Measurements from ENCODE around the gene SCUBE3.

Gene SCUBE3

DNA sequence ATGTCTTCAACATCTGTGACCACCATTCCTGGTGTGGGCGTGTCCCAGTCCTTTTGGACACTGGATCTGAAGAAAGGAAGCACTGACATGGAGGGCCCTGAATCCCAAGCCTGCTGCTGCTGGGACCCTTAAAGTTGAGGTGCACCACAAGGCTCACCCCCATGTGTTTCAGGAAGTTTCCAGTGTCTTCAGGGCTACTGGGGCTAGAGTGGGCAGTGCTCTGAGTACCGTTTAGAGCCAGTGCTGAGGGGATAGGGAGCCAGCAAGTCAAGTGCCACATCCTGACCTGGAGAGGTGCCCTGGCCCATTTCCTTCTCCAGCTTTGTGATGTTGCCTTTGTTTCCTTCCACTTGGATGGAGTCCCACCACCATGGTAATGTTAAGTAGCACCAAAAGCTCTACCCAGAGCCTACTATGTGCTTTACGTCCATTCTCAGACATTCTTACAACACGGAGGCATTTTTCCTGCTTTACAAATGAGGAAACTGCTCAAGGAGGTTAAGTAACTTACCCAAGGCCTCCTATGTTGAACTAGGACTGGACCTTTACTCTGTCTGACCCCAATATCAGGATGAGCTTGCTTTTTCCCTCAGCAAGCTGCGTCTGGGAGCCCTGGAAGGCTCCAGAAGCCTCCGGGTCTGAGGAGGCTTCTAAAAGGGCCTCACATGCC is 83.3 kb downstream of the SCUBE3 start:
- Histone ChIP-seq H3K4me3 (peak overlapping the region; percentile 65), H3K27ac (peak overlapping the region in 1 of 2 donors; percentile 62)
- TF ChIP-seq, protein P1, sequence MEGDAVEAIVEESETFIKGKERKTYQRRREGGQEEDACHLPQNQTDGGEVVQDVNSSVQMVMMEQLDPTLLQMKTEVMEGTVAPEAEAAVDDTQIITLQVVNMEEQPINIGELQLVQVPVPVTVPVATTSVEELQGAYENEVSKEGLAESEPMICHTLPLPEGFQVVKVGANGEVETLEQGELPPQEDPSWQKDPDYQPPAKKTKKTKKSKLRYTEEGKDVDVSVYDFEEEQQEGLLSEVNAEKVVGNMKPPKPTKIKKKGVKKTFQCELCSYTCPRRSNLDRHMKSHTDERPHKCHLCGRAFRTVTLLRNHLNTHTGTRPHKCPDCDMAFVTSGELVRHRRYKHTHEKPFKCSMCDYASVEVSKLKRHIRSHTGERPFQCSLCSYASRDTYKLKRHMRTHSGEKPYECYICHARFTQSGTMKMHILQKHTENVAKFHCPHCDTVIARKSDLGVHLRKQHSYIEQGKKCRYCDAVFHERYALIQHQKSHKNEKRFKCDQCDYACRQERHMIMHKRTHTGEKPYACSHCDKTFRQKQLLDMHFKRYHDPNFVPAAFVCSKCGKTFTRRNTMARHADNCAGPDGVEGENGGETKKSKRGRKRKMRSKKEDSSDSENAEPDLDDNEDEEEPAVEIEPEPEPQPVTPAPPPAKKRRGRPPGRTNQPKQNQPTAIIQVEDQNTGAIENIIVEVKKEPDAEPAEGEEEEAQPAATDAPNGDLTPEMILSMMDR (IDR thresholded peaks at IDR 0.05): no peak
- DNase-seq (ENCODE audit: low spot score): no peak

DNA sequence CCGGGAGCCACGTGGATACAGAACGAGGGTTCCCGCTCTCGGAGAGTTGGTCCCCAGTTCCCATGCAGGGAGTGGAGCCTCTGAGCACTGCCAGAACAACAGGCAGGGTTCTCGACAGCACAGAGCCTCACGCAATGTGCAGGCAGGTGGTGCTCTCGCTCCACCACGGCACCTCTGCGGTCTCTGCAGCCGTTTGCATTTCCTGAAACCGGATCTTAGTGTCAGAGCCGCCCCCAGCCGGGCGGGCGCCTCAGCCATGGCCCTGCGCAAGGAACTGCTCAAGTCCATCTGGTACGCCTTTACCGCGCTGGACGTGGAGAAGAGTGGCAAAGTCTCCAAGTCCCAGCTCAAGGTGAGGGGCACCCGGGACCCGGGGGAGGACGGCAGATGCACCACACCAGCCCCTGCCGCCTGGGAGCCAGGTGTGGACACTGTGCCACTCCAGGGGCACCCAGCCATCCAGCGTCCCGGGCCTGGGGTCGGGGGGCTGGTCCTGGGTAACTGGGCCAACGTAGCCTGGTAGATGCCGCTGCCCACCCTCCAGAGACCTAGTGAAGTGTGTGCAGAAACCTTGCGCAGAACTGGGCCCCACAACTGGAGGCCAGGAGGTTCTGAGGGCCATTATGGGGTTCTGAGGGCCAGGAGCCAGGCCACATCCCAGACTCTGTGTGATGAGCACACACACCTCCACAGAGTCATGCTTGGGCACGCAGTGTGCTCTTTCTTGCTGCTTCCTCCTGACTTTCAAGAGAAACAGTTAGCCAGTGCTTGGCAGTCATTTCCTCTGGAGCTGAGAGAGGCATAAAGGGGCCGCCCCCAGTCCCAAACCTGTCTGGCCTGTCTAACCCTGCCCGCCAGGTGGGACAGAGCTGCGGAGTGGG is 84.1 kb downstream of the SCUBE3 start, which contains the start of gene DEF6:
DEF6 (plus strand) TSS at position 218 of the 881 bp plus-strand sequence; CDS start at position 257, 39 bp downstream.
- H3K4me3 ChIP-seq: peak within 1 kb of the TSS; percentile 65
- H3K27ac ChIP-seq: peak within 1 kb of the TSS in 1 of 2 donors; percentile 62
- no peak for DNase-seq (ENCODE audit: low spot score)
- TF ChIP-seq, protein P1 (IDR thresholded peaks at IDR 0.05): peak; percentile 12

DNA sequence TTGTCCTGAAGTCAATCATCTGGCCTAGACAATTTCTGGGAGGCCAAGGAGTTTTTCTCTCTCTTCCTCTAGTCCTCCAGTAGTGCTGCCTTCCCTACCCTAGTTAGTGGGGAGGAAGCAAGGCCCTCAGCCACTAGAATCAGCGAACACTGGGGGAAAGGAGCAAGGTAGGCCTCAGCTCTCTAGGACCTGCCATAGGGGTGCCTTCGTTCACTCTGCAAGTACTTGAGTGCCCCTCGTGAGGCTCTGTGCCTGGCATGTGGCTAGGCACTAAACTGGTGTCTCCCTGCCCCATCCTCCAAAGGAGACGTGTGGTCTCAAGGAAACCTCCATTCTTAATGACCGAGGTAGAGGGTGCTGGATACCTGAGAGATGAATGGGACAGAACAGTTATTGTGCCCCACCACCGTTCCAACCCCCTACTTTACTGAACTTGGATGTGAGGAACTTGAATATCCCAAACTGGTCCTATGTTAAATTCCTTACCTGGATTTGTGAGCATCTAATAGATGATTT is 84.9 kb downstream of the SCUBE3 start:
- H3K27ac ChIP-seq: peak overlapping the region in 1 of 2 donors; percentile 62
- TF ChIP-seq, protein P1 (IDR thresholded peaks at IDR 0.05): no peak
- H3K4me3 ChIP-seq: peak overlapping the region; percentile 65
- DNase-seq (ENCODE audit: low spot score): no peak

DNA sequence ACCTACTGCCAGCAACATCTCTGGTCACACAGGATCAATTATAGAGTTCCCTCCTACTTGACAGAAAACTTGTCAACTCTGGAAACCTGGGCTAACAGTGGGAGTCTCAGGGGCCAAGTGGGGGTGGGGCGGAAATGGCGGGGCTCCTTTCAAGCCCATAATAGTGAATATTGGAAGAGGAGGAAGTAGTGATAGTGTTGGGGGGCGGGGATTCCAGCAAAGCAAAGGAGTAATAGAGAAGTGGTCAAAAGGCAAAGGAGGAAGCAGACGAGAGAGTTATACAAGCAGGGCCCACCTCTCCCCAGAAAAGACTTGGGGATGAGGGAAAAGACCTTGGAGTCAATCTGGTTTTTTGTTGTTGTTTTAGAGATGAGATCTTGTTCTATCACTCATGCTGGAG is 85.9 kb downstream of the SCUBE3 start:
- TF ChIP-seq, protein P1 (IDR thresholded peaks at IDR 0.05): no peak
- peak overlapping the region in 1 of 2 donors; percentile 12 for H3K27ac ChIP-seq
- no peak overlapping the region for H3K4me3 ChIP-seq
- DNase-seq (ENCODE audit: low spot score): no peak

DNA sequence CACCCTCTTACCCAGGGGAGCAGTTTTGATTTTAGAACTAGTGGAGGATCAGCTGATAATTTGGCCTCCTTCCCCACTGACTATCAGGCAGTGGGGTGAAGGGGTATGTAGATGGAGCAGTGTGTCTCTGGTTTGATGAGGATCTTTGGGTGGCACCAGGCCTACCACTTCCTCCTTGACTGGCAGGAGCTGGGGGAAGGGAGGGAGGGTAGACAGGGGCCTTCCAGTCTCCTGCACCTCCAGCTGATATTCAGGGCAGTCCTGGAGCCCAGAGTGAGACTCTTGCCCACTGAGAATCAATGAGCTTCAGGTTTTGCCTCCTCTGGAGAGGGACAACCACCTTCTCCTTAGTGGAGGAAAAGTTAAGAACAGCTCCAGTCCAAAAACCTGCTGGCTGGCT is 87.1 kb downstream of the SCUBE3 start:
- Histone ChIP-seq H3K27ac (no peak overlapping the region), H3K4me3 (no peak overlapping the region)
- DNase-seq (ENCODE audit: low spot score): no peak
- TF ChIP-seq, protein P1 (IDR thresholded peaks at IDR 0.05): no peak

All from coronary artery (tissue), 2 donors.